GM12891 (cell line): ENCODE data around the gene MPC1.

ENCODE experiments used
- POLR2A ChIP-seq: IDR thresholded peaks from 2 replicates; pipeline ENCODE4 v1.6.1; 2011; ENCODE audit warnings: low read depth, low read length, control low read depth
- POLR2AphosphoS5 ChIP-seq: IDR thresholded peaks from 2 replicates; pipeline ENCODE4 v1.6.1; 2011; ENCODE audit warnings: low read depth, low read length, control low read depth

DNA sequence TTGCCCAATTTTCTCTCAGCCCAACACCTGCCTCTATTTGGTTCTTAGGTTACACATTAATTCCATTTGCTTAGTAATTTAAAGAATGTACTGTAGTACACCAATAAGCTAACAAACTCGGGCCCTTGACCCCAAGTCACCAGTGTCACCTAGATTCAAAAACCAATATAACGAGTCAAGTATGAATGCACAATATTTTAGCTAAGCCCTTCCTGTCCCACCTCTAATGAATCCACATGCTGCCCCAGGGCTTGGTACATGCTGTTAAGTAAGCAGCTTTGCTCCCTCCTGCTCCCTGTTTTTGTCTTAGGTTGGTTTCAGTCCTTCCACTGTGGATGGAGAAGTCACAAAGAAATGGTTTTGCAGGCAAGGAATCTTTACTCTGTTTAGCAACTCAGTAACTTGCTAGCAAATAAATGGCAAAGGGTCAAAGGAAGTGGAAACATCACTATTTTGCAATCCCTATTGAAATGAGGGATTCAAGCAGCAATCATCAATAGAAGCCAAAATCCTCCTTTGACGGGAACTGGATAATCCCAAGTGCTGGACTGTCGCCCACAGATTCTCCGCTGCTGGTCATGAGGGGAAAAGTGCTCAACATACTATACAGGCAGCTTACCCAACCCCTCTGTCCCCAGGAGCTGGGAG, 5.0 kb upstream of the MPC1 start:
- TF ChIP-seq POLR2AphosphoS5 (no peak), POLR2A (no peak)
